NCI-H2196 treated with DMSO at 0.1 percent for 48 hours (cell line): Measurements from ENCODE around the gene HSBP1.

ENCODE experiments used
- DNase-seq: peaks from one replicate; lab custom pipeline; 2025; ENCODE audit not compliant: unreplicated experiment; lab: John Stamatoyannopoulos, UW

HSBP1 gene

GRCh38 chr16:83807710-83808572 is at the start of gene HSBP1:
TSS of gene HSBP1 (plus strand) at chr16:83807978. CDS start at chr16:83808077, 99 bp downstream.
- peak; percentile 44 for DNase-seq

GRCh38 chr16:83762141-83762991 is 45.4 kb upstream of the HSBP1 start:
- no peak for DNase-seq

GRCh38 chr16:83762992-83763358 is 44.8 kb upstream of the HSBP1 start:
- no peak for DNase-seq

- no peak for DNase-seq
Measured at GRCh38 chr16:83768986-83769385, 38.8 kb upstream of the HSBP1 start.

GRCh38 chr16:83769397-83770008 is 38.3 kb upstream of the HSBP1 start:
- DNase-seq = no peak

- DNase-seq = no peak
Measured at GRCh38 chr16:83771306-83771942, 36.4 kb upstream of the HSBP1 start.

GRCh38 chr16:83772806-83773205 is 35.0 kb upstream of the HSBP1 start:
- no peak for DNase-seq

GRCh38 chr16:83774066-83774465 is 33.7 kb upstream of the HSBP1 start:
- no peak for DNase-seq

- no peak for DNase-seq
Measured at GRCh38 chr16:83776944-83777343, 30.8 kb upstream of the HSBP1 start.

- no peak for DNase-seq
Measured at GRCh38 chr16:83779886-83780285, 27.9 kb upstream of the HSBP1 start.

- DNase-seq = no peak
Measured at GRCh38 chr16:83785455-83785854, 22.3 kb upstream of the HSBP1 start.

- no peak for DNase-seq
Measured at GRCh38 chr16:83789642-83790401, 18.0 kb upstream of the HSBP1 start.

- DNase-seq = no peak
Measured at GRCh38 chr16:83791916-83792315, 15.9 kb upstream of the HSBP1 start.

- no peak for DNase-seq
Measured at GRCh38 chr16:83792391-83792790, 15.4 kb upstream of the HSBP1 start.

GRCh38 chr16:83793179-83793578 is 14.6 kb upstream of the HSBP1 start:
- peak; percentile 11 for DNase-seq

- DNase-seq = no peak
Measured at GRCh38 chr16:83794860-83795554, 12.8 kb upstream of the HSBP1 start.

GRCh38 chr16:83797013-83797412 is 10.8 kb upstream of the HSBP1 start:
- no peak for DNase-seq

- no peak for DNase-seq
Measured at GRCh38 chr16:83799336-83799735, 8.4 kb upstream of the HSBP1 start.

GRCh38 chr16:83802135-83802534 is 5.6 kb upstream of the HSBP1 start:
- no peak for DNase-seq
